Measurements from ENCODE around the gene APOA4.

DNA sequence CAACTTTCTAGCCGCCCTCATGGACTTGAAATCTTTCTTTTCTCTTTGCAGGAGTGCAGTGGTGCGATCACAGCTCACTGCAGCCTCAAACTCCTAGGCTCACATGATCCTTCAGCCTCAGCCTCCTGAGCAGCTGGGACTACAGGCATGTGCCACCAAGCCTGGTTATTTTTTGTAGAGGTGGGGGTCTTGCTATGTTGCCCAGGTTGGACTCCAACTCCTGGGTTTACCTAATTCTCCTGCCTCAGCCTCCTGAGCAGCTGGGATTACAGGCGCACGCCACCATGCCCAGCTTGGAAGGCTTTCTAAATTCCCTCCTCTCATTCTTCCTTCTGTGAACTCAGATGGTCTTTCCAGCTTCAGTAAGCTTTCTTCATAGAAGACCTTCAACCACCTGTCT, 19.0 kb upstream of the APOA4 start:
- TF ChIP-seq, protein P1, sequence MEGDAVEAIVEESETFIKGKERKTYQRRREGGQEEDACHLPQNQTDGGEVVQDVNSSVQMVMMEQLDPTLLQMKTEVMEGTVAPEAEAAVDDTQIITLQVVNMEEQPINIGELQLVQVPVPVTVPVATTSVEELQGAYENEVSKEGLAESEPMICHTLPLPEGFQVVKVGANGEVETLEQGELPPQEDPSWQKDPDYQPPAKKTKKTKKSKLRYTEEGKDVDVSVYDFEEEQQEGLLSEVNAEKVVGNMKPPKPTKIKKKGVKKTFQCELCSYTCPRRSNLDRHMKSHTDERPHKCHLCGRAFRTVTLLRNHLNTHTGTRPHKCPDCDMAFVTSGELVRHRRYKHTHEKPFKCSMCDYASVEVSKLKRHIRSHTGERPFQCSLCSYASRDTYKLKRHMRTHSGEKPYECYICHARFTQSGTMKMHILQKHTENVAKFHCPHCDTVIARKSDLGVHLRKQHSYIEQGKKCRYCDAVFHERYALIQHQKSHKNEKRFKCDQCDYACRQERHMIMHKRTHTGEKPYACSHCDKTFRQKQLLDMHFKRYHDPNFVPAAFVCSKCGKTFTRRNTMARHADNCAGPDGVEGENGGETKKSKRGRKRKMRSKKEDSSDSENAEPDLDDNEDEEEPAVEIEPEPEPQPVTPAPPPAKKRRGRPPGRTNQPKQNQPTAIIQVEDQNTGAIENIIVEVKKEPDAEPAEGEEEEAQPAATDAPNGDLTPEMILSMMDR (IDR thresholded peaks at IDR 0.05; ENCODE audit: extremely low read depth in 1 of 2, insufficient read depth in 1 of 2, low read depth in 1 of 2, low read length in 2 of 2), result no peak
- TF ChIP-seq POLR2A (IDR thresholded peaks at IDR 0.05; ENCODE audit: low read depth, low read length) (no peak), EZH2 (IDR thresholded peaks at IDR 0.05; ENCODE audit: borderline replicate concordance, low read depth, low read length, severe bottlenecking) (no peak), POLR2AphosphoS5 (IDR thresholded peaks at IDR 0.05; ENCODE audit: insufficient read depth, low read depth, low read length) (no peak), MYC (IDR thresholded peaks at IDR 0.05; ENCODE audit: low read depth, low read length) (no peak), JUN (IDR thresholded peaks at IDR 0.05; ENCODE audit: borderline replicate concordance, insufficient read depth, insufficient read length, low read depth) (no peak), GATA2 (IDR thresholded peaks at IDR 0.05; ENCODE audit: insufficient read depth, insufficient read length, low read depth, low read length) (no peak), FOS (IDR thresholded peaks at IDR 0.05; ENCODE audit: borderline replicate concordance, insufficient read depth, low read length) (no peak)
- TF ChIP-seq, protein P2, sequence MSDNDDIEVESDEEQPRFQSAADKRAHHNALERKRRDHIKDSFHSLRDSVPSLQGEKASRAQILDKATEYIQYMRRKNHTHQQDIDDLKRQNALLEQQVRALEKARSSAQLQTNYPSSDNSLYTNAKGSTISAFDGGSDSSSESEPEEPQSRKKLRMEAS (IDR thresholded peaks at IDR 0.05; ENCODE audit: insufficient read depth, insufficient read length), result no peak
